CD4-positive, alpha-beta T cell treated with Interleukin-21 for 1 hour (primary cell): ENCODE results near the gene KCNQ5.

Experiments used
- DNase-seq: peaks from one replicate; pipeline ENCODE4 v3.0.0-alpha.2; 2020

The KCNQ5 gene

GRCh38 chr6:72640615-72640930 is 18.7 kb downstream of the KCNQ5 start:
- no peak for DNase-seq

GRCh38 chr6:72642435-72642834 is 20.6 kb downstream of the KCNQ5 start:
- DNase-seq: no peak

DNA sequence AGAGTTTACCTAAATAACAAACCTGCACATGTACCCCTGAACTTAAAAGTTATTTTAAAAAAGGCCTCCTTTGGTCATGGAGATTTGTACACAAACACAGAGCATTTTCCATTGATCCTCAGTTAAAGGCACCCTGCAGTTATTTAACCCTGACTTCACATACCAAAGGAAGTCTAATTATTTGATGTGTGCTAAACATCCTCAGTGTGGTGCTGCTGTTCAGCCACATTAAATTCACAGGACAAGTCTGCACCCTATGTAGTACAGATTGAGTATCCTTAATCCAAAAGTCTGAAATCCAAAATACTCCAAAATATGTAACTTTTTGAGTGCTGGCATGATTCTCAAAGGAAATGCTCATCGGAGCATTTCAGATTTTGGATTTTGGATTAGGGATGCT is 21.4 kb downstream of the KCNQ5 start:
- no peak for DNase-seq

DNA sequence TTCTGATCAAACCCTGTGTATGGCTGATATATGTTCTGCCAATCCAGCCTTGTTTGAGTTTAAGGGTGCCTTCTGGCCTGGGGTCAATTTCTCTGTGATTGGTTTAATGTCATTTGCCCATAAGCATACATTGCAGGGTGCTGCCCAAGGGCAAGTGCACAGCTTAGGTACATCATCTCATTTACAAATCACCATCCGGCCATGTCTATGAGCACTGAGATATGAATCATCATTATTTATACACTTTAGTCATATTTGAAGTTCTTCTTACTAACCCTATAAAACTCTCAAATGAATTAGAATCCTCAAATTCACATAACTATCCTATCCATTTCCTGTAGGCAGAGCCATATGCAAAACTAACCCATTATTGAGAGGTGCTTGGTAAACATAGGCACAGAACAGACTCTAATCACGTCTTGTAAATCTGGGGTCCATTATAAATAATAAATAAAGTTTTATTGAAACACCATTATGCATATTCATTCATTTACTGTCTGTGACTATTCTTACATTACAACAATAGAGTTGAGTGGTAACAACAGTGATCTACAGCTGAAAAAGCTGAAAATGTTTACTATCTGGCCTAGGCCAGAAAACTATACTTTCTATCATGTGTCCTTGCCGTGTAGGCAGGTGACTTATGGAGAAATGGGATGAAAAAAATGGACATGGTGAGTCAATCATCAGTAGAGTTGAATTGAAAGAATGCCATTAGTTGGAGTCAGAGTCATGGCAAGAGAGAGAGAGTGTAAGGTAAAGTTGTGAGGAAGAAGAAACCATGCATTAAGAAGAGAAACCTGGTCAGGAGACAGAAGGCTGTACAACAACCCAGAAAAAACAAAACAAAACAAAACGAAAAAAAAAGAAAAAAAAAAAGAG is 25.0 kb downstream of the KCNQ5 start:
- DNase-seq: no peak

DNA sequence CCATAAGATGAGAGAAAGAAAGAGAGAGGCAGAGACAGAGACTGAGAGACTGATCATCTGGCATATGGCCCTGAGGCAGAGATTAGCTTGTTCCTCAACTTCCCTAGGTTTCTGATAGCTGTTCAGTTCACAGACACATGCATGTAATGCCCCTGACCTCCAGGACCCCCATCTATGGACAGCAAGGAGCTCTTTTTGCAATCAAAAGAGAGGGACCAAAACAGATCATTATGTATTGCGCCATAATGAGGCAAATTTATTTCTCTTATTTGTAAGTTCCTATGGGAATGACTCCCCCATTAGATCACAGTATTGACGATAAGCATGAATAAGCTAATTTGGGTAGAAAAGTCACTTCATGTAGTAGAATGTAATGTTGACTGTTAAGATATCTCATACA is 25.6 kb downstream of the KCNQ5 start:
- DNase-seq: no peak

GRCh38 chr6:72649032-72649984 is 27.4 kb downstream of the KCNQ5 start:
- no peak for DNase-seq

DNA sequence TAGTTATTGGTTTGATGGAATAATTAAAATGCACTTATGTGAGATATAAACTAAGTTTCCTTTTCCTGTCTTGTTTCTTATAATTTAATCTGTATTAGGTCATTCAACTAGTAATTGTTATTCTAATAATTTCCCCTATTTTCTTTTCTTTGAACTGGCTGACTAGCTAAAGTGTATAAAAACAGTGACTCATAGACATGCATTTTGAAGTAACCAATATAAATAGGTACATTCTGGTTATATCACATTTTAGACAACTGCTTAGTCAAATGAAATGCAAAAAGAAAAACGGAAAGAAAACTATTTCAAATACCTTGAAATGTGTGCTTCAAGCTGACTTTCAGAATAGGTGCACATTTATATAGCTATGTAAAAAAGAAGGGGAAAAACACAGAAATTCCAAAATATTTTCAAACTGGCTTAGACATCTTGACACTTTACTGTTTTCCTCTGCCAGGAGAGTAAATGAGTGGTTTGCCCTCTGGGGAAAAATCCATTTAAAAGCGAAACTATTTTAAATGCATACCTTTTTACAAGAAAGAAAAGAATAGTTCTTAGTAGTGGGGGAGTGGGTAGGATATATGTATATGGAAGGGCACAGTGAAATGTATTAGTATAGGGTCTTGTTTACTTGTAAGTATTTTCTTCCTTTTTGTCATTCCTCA is 28.3 kb downstream of the KCNQ5 start:
- no peak for DNase-seq

- no peak for DNase-seq
These were observed 29.3 kb downstream of the KCNQ5 start for GRCh38 chr6:72651174-72651573.

- no peak for DNase-seq
These were observed 30.4 kb downstream of the KCNQ5 start for GRCh38 chr6:72651967-72652956.

GRCh38 chr6:72653026-72653425 is 31.2 kb downstream of the KCNQ5 start:
- no peak for DNase-seq

DNA sequence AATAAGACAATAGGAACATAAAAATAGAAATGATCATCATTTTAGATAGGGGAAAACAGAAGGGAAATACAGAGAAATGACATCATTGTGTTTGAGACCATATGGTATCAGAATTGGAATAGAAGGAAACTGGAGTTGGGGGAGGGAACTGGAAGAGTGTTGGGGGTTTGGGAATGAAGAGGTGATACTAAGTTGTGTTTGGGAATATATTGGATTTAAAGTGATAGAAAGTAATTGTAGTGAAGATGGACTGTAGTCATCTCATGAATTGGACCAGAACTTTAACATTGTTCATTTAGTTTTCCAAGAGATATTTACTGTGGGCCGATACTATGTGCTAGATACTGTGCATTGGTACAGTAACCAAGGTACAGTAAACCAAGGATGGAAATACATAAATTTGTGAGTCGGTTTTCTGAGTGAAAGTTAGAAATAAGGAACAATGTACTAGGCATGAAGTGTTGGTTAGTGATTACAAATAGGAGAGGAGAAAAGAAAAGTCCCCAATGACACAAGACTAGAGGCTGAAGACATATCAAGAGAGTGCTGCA is 32.3 kb downstream of the KCNQ5 start:
- DNase-seq: no peak

DNA sequence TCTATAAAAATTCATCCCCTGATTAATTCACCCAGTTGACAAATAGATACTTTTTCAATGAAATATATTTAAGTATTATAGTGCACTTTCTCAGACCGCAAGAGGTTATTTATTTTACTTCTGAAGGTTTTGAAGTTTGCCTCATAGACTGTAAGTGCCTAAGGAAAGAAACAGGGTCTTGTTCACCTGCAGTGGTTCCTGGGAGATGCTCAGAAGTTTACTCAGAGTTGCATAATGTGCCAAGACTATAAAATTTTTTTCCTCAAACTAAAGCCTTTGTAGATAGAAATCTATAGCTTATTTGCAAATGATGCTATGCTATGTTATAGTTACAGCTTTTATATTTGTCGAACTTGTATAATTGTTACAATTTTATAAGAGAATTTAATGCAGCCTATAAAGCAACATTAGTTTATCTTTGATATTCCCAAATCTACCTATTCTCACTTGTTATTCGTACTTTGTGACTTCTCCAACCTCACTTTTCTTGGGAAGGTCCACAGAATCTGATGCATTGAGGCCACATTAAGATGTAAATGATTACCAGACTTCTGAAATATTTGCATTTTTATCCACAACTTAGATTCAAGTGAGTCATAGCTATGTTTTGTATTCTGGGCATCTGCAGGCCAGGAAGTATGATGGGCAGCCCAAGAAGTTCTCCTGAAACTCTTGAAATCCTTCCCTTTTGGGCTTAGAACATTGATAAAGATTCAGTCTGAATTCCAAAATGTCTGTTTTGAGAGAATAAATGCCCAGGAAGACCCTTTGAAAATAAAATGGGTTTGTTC is 35.7 kb downstream of the KCNQ5 start:
- no peak for DNase-seq

DNA sequence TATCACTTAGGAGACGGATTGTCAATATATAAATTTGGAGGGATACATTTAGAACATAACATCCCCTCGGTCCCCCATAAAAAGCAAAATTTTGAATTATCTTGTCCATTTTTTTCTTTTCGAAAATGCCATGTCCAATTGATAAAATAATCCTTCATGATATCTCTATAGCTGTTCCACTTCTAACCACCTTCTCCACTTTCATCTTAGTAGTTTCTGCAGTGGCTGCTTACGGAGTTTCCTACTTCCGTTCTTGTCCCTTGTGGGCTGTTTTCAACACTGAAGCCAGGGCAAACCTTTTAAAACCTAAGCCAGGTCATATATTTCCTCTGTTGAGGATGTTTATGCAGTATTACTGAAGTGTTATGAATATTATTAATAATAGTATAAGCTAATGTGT is 37.9 kb downstream of the KCNQ5 start:
- DNase-seq: no peak

GRCh38 chr6:72661411-72661810 is 39.5 kb downstream of the KCNQ5 start:
- DNase-seq: no peak

DNA sequence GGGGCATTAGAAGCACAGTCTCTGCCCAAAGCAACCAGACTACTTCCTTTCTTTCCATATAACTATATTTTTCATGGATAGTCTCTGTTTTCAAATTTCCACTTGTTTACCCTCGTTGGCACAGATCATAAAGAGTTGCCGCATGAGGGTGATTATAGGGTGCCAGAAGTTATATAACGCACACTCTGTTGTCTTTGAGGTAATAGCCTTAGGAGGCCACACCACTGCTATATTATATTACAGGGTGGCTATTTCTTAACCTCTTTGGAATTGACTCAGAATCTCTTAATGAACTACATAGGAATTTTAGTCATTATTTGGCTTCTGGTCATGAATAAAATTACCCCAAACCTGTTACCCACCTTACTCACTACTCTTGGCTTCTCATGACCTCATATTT is 43.7 kb downstream of the KCNQ5 start:
- DNase-seq: no peak

- DNase-seq: no peak
These were observed 47.5 kb downstream of the KCNQ5 start for GRCh38 chr6:72669324-72669723.

DNA sequence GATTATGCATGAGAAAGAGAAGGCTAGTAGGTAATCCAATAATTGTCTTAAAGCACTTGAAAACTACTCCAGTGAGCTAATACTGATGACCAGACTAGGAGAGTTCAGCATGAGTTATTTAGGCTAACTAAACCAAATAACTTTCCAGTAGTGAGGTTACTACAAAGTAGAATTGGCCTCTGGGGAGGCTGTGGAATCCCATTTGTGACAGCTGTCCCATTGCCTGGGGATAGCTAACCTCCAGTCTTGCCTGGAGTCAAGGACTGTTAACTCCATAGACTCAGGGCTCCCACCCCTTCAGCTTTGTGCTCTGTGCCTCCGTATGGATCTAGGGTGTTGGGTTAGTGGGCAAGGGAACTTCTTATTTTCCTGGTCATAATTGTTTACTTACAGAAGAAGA is 51.0 kb downstream of the KCNQ5 start:
- no peak for DNase-seq

DNA sequence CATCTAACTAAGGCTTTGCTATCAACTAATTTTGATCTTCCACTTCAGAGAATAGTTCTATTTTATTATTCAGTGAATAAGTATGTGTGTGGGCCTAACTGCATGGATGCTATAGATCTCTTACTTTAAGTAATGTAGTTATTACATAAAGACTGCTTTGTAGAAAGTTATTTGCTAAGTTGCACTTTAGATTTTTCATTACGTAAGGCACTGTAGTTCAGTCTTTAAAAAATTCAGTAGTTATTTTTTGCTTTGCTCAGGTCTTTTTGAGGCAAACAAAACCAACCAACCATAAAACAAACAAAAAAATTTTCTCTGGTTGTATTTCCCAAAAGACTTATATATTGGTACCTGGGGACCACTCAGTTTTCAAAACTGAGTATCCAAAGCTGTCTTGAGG is 53.0 kb downstream of the KCNQ5 start:
- DNase-seq: no peak

GRCh38 chr6:72675396-72675795 is 53.5 kb downstream of the KCNQ5 start:
- DNase-seq: no peak

- no peak for DNase-seq
These were observed 55.1 kb downstream of the KCNQ5 start for GRCh38 chr6:72676995-72677394.

DNA sequence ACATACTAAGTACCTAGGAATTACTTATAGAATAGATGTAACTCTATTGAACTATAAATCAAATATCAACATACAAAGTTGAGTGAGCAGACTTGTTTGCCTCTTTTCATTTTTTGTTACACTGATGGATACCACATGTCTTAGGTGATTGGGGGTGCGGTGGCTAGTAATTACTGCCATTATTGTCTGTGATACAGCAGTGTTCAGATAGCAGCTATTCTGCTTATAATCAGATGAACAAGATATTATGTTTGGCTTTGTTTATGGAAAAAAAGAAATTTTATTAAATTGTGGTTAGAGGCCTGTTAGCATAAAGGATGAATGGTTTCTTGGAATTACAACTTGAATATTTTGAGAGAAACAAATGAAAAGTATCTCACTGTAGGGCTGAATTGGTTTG is 55.9 kb downstream of the KCNQ5 start:
- DNase-seq: no peak
